Spleen (tissue), 11 donors: ENCODE results near the gene NLRP10. TPM values are rescaled to one million over a fixed set of nuclear protein-coding genes. Genes with fewer than 3 reads are reported as not detected.

Experiments
- DNase-seq: peaks from one replicate; pipeline ENCODE4 v3.0.0-alpha.2; 2020
- H3K27ac ChIP-seq, 8 donors: fragments of 200-600 bp; sonication (generic) in 7 of 8; 1 replicate in 4 of 8; 2 replicates in 4 of 8; pipeline versions ENCODE4 v1.5.0 to v1.8.0; 2016 to 2021; ENCODE audit warnings: inconsistent platforms in 4 of 8, mild to moderate bottlenecking in 4 of 8, moderate library complexity in 1 of 8
- H3K27me3 ChIP-seq, 7 donors: fragments of 200-600 bp; sonication (generic) in 6 of 7; replicated peaks in 1 of 7; 1 replicate in 4 of 7; 2 replicates in 3 of 7; pipeline versions ENCODE4 v1.5.0 to v1.8.0; 2016 to 2021; ENCODE audit warnings: inconsistent platforms in 3 of 7, mild to moderate bottlenecking in 1 of 7
- H3K36me3 ChIP-seq, 6 donors: fragments of 200-600 bp; sonication (generic) in 5 of 6; 1 replicate in 4 of 6; 2 replicates in 2 of 6; pipeline versions ENCODE4 v1.5.0 to v1.8.0; 2016 to 2021; ENCODE audit warnings: inconsistent platforms in 2 of 6
- H3K4me1 ChIP-seq, 6 donors: fragments of 200-600 bp; sonication (generic) in 5 of 6; 1 replicate in 3 of 6; 2 replicates in 3 of 6; pipeline versions ENCODE4 v1.5.0 to v1.8.0; 2016 to 2021; ENCODE audit warnings: inconsistent platforms in 3 of 6
- H3K4me3 ChIP-seq, 8 donors: fragments of 200-600 bp; sonication (generic) in 7 of 8; 1 replicate in 4 of 8; 2 replicates in 4 of 8; pipeline versions ENCODE4 v1.5.0 to v1.8.0; 2016 to 2021; ENCODE audit warnings: inconsistent platforms in 4 of 8, mild to moderate bottlenecking in 4 of 8, moderate library complexity in 2 of 8
- H3K9me3 ChIP-seq, 8 donors: fragments of 200-600 bp; sonication (generic) in 7 of 8; 1 replicate in 4 of 8; 2 replicates in 4 of 8; pipeline versions ENCODE4 v1.5.0 to v1.8.0; 2016 to 2021; ENCODE audit warnings: inconsistent platforms in 4 of 8
- CTCF ChIP-seq, 11 experiments: fragments of 200-600 bp in 7 of 11; fragments of 450-650 bp in 4 of 11; sonication (generic) in 4 of 11; IDR thresholded peaks in 8 of 11; conservative IDR thresholded peaks in 3 of 11; 1 replicate in 7 of 11; 2 replicates in 4 of 11; pipeline versions ENCODE4 v1.4.0 to v1.8.0; 2016 to 2021; ENCODE audit warnings: antibody characterized with exemption in 11 of 11, inconsistent platforms in 4 of 11, mild to moderate bottlenecking in 1 of 11
- POLR2A ChIP-seq, 3 donors: fragments of 450-650 bp; IDR thresholded peaks; one replicate each; pipeline ENCODE4 v1.5.1; 2017; ENCODE audit warnings: antibody characterized with exemption in 3 of 3, mild to moderate bottlenecking in 1 of 3
- POLR2AphosphoS5 ChIP-seq, 3 donors: sonication (generic); formaldehyde crosslinking; IDR thresholded peaks; one replicate each; pipeline ENCODE4 v1.5.1; 2017; ENCODE audit warnings: antibody characterized with exemption in 3 of 3
- WGBS, 5 donors: extraction: QIAGEN DNeasy Blood & Tissue Kit in 3 of 5; methylation state at CpG; one replicate each; pipeline versions ENCODE4 v1.1.5 to v1.1.7; 2013 to 2018; 5-methylcytosine and 5-hydroxymethylcytosine counted together
- intact Hi-C: fragments of 100-400 bp; cut with DNase I; formaldehyde crosslinking; loops from one replicate; pipeline ENCODE4 v1.15.0; 2023; ENCODE audit warnings: low total_unique reads
- polyA plus RNA-seq, 3 donors: library from polyadenylated mRNA; stranded (reverse); fragments of 200-250 nt; gene quantifications; one replicate each; pipeline ENCODE4 v1.2.1, GENCODE V29; 2013
- total RNA-seq, 7 donors: library from RNA; depleted of rRNA in 3 of 7; stranded (reverse); fragments of >200 nt in 3 of 7; fragmentation: NEBNext Ultra II Directional in 4 of 7; extraction: Animal tissue kit (Norgen Biotek cat#: 25700) in 4 of 7; gene quantifications; one replicate each; pipeline versions ENCODE4 v1.1.0 to v1.2.1, GENCODE V29; 2016 to 2021
- donor health status: healthy with polysubstance abuse.
- donor health status: DM: no; HTN: no; CAD: no; lungs with moderate emphysema.
- donor health status: DM: no; HTN: no; CAD: no.
- donor health status: Bipolar disorder and iron deficiency.
- donor health status: healthy.
- donor health status: DM: no; HTN: no; CAD: no.
- donor health status: DM: yes; HTN: yes; CAD: no.

NLRP10 gene
- total and polyA plus RNA-seq, 10 donors = not detected

GRCh38 chr11:7977232-7977917 lies 12.1 kb upstream of the NLRP10 start:
- no peak for DNase-seq
- Histone ChIP-seq H3K9me3 (no peaks in the 10 kb centered on the region), H3K36me3 (no peaks in the 10 kb centered on the region), H3K27me3 (no peaks in the 10 kb centered on the region), H3K4me3 (no peak overlapping the region), H3K27ac (no peak overlapping the region), H3K4me1 (no peaks in the 10 kb centered on the region)
- TF ChIP-seq CTCF (IDR thresholded peaks at IDR 0.05 in 8 of 11, conservative IDR thresholded peaks at IDR 0.05 in 3 of 11) (no peak), POLR2AphosphoS5 (IDR thresholded peaks at IDR 0.05) (no peak), POLR2A (IDR thresholded peaks at IDR 0.05) (no peak)
- intact Hi-C loops = no loop called here
- WGBS, 5 donors = 55 to 69% (median 61%) methylated on average over 5 of the region's 5 CpGs

DNA sequence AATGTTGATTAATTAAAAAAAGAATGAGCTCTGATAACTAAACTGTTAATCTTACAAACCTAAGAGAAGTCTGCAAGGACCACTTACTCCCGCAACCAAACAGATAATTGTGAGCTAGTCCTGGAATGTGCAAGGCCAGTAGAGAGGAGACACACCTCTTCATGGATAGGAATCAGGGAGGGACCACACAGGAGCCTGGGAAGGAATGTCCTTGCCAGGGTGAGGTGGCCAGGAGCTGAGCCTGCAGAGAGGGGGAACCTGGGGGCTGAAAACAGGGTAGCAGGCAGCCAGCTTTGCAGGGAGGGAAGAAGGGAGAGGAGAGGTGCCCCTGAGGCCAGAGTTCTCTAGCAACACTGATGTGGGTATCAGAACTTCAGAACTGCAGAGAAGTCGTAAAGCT lies 9.4 kb upstream of the NLRP10 start:
- Histone ChIP-seq H3K27ac (no peak overlapping the region), H3K36me3 (no peaks in the 10 kb centered on the region), H3K27me3 (peaks cover 0 to 7% (median 0%) of the 10 kb centered on the region in 7 donors), H3K9me3 (no peaks in the 10 kb centered on the region), H3K4me3 (no peak overlapping the region), H3K4me1 (no peaks in the 10 kb centered on the region)
- DNase-seq = no peak
- 81 to 93% (median 91%) methylated on average over 2 of the region's 2 CpGs for WGBS, 5 donors
- no peak for TF ChIP-seq CTCF (IDR thresholded peaks at IDR 0.05 in 8 of 11, conservative IDR thresholded peaks at IDR 0.05 in 3 of 11)
- TF ChIP-seq POLR2A (IDR thresholded peaks at IDR 0.05) = no peak
- no peak for TF ChIP-seq POLR2AphosphoS5 (IDR thresholded peaks at IDR 0.05)
- intact Hi-C loops = no loop called here

GRCh38 chr11:7973011-7973410 lies 7.8 kb upstream of the NLRP10 start:
- TF ChIP-seq CTCF (IDR thresholded peaks at IDR 0.05 in 8 of 11, conservative IDR thresholded peaks at IDR 0.05 in 3 of 11) (no peak), POLR2AphosphoS5 (IDR thresholded peaks at IDR 0.05) (no peak), POLR2A (IDR thresholded peaks at IDR 0.05) (no peak)

DNA sequence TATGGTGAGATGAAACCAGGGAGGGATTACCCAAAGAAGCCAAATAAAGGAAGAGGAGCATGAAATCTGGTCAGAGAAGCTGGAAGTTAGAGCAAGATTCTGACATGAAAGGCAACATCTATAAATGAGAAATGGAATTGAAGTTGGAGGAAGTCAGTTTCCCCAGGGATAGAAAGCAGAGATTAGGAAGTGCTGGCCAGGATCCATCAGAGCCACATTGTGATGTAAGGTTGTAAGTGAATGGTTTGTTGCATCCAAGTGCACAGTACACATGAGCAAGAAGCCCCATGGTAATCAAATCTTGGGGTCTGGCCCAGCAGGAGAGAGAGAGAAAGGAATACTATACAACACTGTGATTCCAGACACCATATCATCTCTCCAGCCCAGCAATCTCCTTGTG lies 6.6 kb upstream of the NLRP10 start:
- no peaks in the 10 kb centered on the region for H3K4me1 ChIP-seq
- H3K9me3 ChIP-seq = no peaks in the 10 kb centered on the region
- H3K36me3 ChIP-seq = no peaks in the 10 kb centered on the region
- intact Hi-C loops = no loop called here
- no peak for DNase-seq
- peaks cover 0 to 16% (median 0%) of the 10 kb centered on the region in 7 donors for H3K27me3 ChIP-seq
- H3K27ac ChIP-seq = no peak overlapping the region
- no peak overlapping the region for H3K4me3 ChIP-seq
- no peak for TF ChIP-seq POLR2A (IDR thresholded peaks at IDR 0.05)
- TF ChIP-seq CTCF (IDR thresholded peaks at IDR 0.05 in 8 of 11, conservative IDR thresholded peaks at IDR 0.05 in 3 of 11) = no peak
- TF ChIP-seq POLR2AphosphoS5 (IDR thresholded peaks at IDR 0.05) = no peak

More at GRCh38 chr11:7973011-7973410, 7.8 kb upstream of the NLRP10 start:
- Histone ChIP-seq H3K27ac (no peak overlapping the region), H3K27me3 (peaks cover 0 to 7% (median 0%) of the 10 kb centered on the region in 7 donors), H3K36me3 (no peaks in the 10 kb centered on the region), H3K4me3 (no peak overlapping the region), H3K4me1 (no peaks in the 10 kb centered on the region), H3K9me3 (no peaks in the 10 kb centered on the region)
- intact Hi-C loops = no loop called here
- 90 to 93% (median 93%) methylated on average over 5 of the region's 5 CpGs for WGBS, 5 donors
- DNase-seq = no peak
